Neural cell (in vitro differentiated cells): ENCODE results near the gene CUL3. TPM values are rescaled to one million over a fixed set of nuclear protein-coding genes. Genes with fewer than 3 reads are reported as not detected.

Experiments used
- H2AFZ ChIP-seq: fragments of 200-600, 300-800 bp; sonication (generic), shearing (Covaris generic); 2 replicates; pipeline ENCODE4 v1.6.0; 2014; ENCODE audit warnings: low read depth, mild to moderate bottlenecking, antibody characterized with exemption, low read length, moderate library complexity
- H3F3A ChIP-seq: fragments of 200-600 bp; shearing (Covaris generic); 2 replicates; pipeline ENCODE4 v1.6.1; 2016; ENCODE audit warnings: mild to moderate bottlenecking, moderate library complexity, mixed read lengths, antibody characterized with exemption, low read length; ENCODE audit not compliant: insufficient read depth, poor library complexity, severe bottlenecking
- H3K27ac ChIP-seq: fragments of 200-600, 300-800 bp; sonication (generic), shearing (Covaris generic); 2 replicates; pipeline ENCODE4 v1.5.1; 2014; ENCODE audit warnings: mild to moderate bottlenecking, low read length, moderate library complexity
- H3K27me3 ChIP-seq: fragments of 300-800, 200-600 bp; sonication (generic), shearing (Covaris generic); 2 replicates; pipeline ENCODE4 v1.6.0; 2014; ENCODE audit warnings: mild to moderate bottlenecking, low read depth, low read length, moderate library complexity; ENCODE audit not compliant: insufficient read depth
- H3K36me3 ChIP-seq: fragments of 300-800, 200-600 bp; sonication (generic), shearing (Covaris generic); 2 replicates; pipeline ENCODE4 v1.5.1; 2014; ENCODE audit warnings: mild to moderate bottlenecking, antibody characterized with exemption, low read length, moderate library complexity; ENCODE audit not compliant: insufficient read depth
- H3K4me2 ChIP-seq: fragments of 300-800, 200-600 bp; sonication (generic), shearing (Covaris generic); 2 replicates; pipeline ENCODE4 v1.6.0; 2014; ENCODE audit warnings: mild to moderate bottlenecking, low read length
- H3K4me3 ChIP-seq: fragments of 300-800, 200-600 bp; sonication (generic), shearing (Covaris generic); 2 replicates; pipeline ENCODE4 v1.5.1; 2014; ENCODE audit warnings: mild to moderate bottlenecking, low read length, moderate library complexity
- H3K79me2 ChIP-seq: fragments of 200-600 bp; shearing (Covaris generic); replicated peaks from 2 replicates; pipeline ENCODE4 v1.6.0; 2014; ENCODE audit warnings: mild to moderate bottlenecking, low read length, moderate library complexity; ENCODE audit not compliant: insufficient read depth
- H3K9ac ChIP-seq: fragments of 300-800, 200-600 bp; sonication (generic), shearing (Covaris generic); 2 replicates; pipeline ENCODE4 v1.6.1; 2016; ENCODE audit warnings: mild to moderate bottlenecking, low read length, mixed read lengths
- H3K9me2 ChIP-seq: fragments of 200-600 bp; shearing (Covaris generic); 2 replicates; pipeline ENCODE4 v1.6.1; 2016; ENCODE audit warnings: mild to moderate bottlenecking, low read length, mixed read lengths; ENCODE audit not compliant: insufficient read depth
- H3K9me3 ChIP-seq: fragments of 200-600, 300-800 bp; sonication (generic), shearing (Covaris generic); 2 replicates; pipeline ENCODE4 v1.6.1; 2016; ENCODE audit warnings: mild to moderate bottlenecking, mixed run types, low read length, moderate library complexity, mixed read lengths
- H4K20me1 ChIP-seq: fragments of 200-600 bp; shearing (Covaris generic); 2 replicates; pipeline ENCODE4 v1.6.1; 2016; ENCODE audit warnings: mild to moderate bottlenecking, mixed run types; ENCODE audit not compliant: insufficient read depth
- EP300 ChIP-seq: fragments of 450-650 bp; conservative IDR thresholded peaks from 2 replicates; pipeline ENCODE4 v1.6.1; 2014; ENCODE audit warnings: antibody characterized with exemption, mild to moderate bottlenecking, moderate library complexity; ENCODE audit not compliant: poor library complexity, severe bottlenecking
- EZH2 ChIP-seq: fragments of 200-600, 300-800 bp; shearing (Covaris generic), sonication (generic); IDR thresholded peaks from 2 replicates; pipeline ENCODE4 v1.6.1; 2014; ENCODE audit warnings: antibody characterized with exemption, low read length, borderline replicate concordance, mild to moderate bottlenecking; ENCODE audit not compliant: insufficient read depth, poor library complexity, severe bottlenecking
- MXI1 ChIP-seq: fragments of 450-650 bp; conservative IDR thresholded peaks from 2 replicates; pipeline ENCODE4 v1.6.1; 2014; ENCODE audit warnings: antibody characterized with exemption, mild to moderate bottlenecking; ENCODE audit not compliant: poor library complexity, severe bottlenecking
- POLR2AphosphoS5 ChIP-seq: IDR thresholded peaks from 2 replicates; pipeline ENCODE4 v1.6.1; 2012
- RAD21 ChIP-seq: fragments of 450-650 bp; conservative IDR thresholded peaks from 2 replicates; pipeline ENCODE4 v1.6.1; 2014; ENCODE audit warnings: antibody characterized with exemption, mild to moderate bottlenecking, moderate library complexity
- REST ChIP-seq: IDR thresholded peaks from 2 replicates; pipeline ENCODE4 v1.6.1; 2012; ENCODE audit warnings: borderline replicate concordance
- SMC3 ChIP-seq: fragments of 450-650 bp; conservative IDR thresholded peaks from 2 replicates; pipeline ENCODE4 v1.6.1; 2014; ENCODE audit warnings: antibody characterized with exemption, mild to moderate bottlenecking, moderate library complexity; ENCODE audit not compliant: poor library complexity
- TAF1 ChIP-seq: IDR thresholded peaks from 2 replicates; pipeline ENCODE4 v1.6.1; 2012; ENCODE audit warnings: low read depth
- polyA plus RNA-seq: library from polyadenylated mRNA; depleted of rRNA; stranded (reverse); fragments of >200 nt; gene quantifications from 2 replicates; pipeline ENCODE4 v1.2.3, GENCODE V29; 2014
- TF ChIP-seq, protein P1 (sequence below): fragments of 450-650 bp; IDR thresholded peaks from 2 replicates; pipeline ENCODE4 v1.5.1; 2014; ENCODE audit warnings: antibody characterized with exemption, mild to moderate bottlenecking, moderate library complexity; ENCODE audit not compliant: poor library complexity, severe bottlenecking

Gene CUL3
- polyA plus RNA-seq, 1 donor from 2014 or later = 53.9 TPM

DNA sequence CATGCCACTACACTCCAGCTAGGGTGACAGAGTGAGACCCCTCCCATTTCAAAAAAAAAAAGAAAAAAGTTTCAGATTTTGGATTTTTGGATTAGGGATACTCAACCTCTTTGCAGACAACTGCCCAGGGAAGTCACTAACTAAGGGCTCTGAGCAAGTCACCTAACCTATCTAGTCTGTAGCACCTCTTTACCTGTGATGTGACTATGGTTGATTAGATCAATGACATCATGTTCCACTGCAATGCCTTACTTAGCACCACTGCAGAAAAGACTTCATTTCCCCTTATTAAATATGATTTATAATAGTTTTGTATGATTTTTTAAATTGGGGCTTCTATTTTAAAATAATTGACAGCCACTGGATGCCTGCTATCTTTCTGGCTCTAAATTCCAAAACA, 41.2 kb downstream of the CUL3 start:
- Histone ChIP-seq H3K9me2 (no peaks in the 10 kb centered on the region), H3K4me3 (no peak overlapping the region), H3K27me3 (no peaks in the 10 kb centered on the region), H3F3A (no peaks in the 10 kb centered on the region), H2AFZ (no peak overlapping the region), H3K36me3 (peaks cover 9% of the 10 kb centered on the region), H3K79me2 (peaks cover 53% of the 10 kb centered on the region), H3K9me3 (no peaks in the 10 kb centered on the region), H4K20me1 (no peaks in the 10 kb centered on the region), H3K4me2 (no peak overlapping the region), H3K9ac (no peak overlapping the region), H3K27ac (no peak overlapping the region)
- TF ChIP-seq EP300 (no peak), TAF1 (no peak)

DNA sequence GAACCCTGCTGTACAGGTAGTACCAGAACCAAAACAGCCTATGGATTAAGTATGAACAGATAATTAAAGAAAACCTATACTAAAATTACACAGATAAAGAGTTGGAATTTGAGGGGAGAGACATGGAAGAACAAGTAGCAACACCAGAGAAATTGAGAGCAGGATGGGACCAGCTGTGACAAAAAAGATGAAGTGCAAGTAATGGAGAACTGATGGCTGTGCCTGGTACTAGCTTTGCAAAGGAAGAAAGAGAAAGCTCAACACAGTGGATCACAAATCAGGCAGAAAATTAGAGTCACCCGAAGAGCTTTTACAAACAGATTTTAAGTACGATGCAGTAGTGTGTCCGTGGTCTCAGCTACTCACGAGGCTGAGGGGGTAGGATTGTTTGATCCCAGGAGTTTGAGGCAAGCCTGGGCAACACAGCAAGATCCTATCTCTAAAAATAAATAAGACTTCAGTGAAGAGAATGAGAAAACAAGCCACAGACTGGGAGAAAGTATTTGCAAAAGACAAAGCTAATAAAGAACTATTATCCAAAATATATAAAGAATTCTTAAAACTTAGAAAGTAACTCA, 46.5 kb downstream of the CUL3 start:
- H3F3A ChIP-seq = no peaks in the 10 kb centered on the region
- no peak overlapping the region for H3K27ac ChIP-seq
- H3K9me2 ChIP-seq = no peaks in the 10 kb centered on the region
- H3K4me2 ChIP-seq = no peak overlapping the region
- H3K9ac ChIP-seq = no peak overlapping the region
- peaks cover 76% of the 10 kb centered on the region for H3K79me2 ChIP-seq
- TF ChIP-seq, protein P1, sequence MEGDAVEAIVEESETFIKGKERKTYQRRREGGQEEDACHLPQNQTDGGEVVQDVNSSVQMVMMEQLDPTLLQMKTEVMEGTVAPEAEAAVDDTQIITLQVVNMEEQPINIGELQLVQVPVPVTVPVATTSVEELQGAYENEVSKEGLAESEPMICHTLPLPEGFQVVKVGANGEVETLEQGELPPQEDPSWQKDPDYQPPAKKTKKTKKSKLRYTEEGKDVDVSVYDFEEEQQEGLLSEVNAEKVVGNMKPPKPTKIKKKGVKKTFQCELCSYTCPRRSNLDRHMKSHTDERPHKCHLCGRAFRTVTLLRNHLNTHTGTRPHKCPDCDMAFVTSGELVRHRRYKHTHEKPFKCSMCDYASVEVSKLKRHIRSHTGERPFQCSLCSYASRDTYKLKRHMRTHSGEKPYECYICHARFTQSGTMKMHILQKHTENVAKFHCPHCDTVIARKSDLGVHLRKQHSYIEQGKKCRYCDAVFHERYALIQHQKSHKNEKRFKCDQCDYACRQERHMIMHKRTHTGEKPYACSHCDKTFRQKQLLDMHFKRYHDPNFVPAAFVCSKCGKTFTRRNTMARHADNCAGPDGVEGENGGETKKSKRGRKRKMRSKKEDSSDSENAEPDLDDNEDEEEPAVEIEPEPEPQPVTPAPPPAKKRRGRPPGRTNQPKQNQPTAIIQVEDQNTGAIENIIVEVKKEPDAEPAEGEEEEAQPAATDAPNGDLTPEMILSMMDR = no peak
- TF ChIP-seq MXI1 (no peak), REST (no peak), SMC3 (no peak), EP300 (no peak)
- H3K4me3 ChIP-seq = no peak overlapping the region
- no peaks in the 10 kb centered on the region for H3K27me3 ChIP-seq
- peaks cover 9% of the 10 kb centered on the region for H3K36me3 ChIP-seq
- H2AFZ ChIP-seq = no peak overlapping the region
- no peaks in the 10 kb centered on the region for H4K20me1 ChIP-seq
- H3K9me3 ChIP-seq = no peaks in the 10 kb centered on the region

DNA sequence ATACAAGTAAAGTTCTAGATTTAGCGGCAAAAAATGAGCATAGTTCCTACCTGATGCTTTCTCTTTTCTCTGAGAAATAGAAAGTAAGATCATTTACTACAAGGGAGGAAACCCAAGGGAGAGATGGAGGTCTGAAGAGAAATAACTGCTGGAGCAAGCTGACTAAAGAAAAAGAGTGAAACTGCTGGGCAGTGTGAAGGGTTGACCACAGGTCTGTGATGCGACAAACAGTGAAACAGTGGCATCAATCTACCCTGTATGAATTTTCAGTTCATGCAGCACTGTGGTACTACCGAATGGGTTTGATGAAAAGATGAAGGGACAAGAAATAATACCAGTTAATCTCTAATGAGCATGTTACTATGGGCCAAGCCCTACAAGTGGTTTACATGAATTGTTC, 52.2 kb downstream of the CUL3 start:
- no peak overlapping the region for H2AFZ ChIP-seq
- H3K27me3 ChIP-seq = no peaks in the 10 kb centered on the region
- no peaks in the 10 kb centered on the region for H3F3A ChIP-seq
- no peak for TF ChIP-seq TAF1
- no peak for TF ChIP-seq SMC3
- no peak for TF ChIP-seq REST
- TF ChIP-seq EZH2 = no peak
- no peak for TF ChIP-seq EP300
- TF ChIP-seq, protein P1 = no peak
- no peak for TF ChIP-seq RAD21
- no peak for TF ChIP-seq MXI1
- TF ChIP-seq POLR2AphosphoS5 = no peak
- H3K4me3 ChIP-seq = no peak overlapping the region
- peaks cover 57% of the 10 kb centered on the region for H3K79me2 ChIP-seq
- H3K27ac ChIP-seq = no peak overlapping the region
- no peaks in the 10 kb centered on the region for H3K9me3 ChIP-seq
- peaks cover 4% of the 10 kb centered on the region for H3K36me3 ChIP-seq
- H3K4me2 ChIP-seq = no peak overlapping the region
- no peaks in the 10 kb centered on the region for H4K20me1 ChIP-seq
- H3K9me2 ChIP-seq = no peaks in the 10 kb centered on the region
- no peak overlapping the region for H3K9ac ChIP-seq
